Muscle of back (tissue), 11 donors: Measurements from ENCODE around the gene PAM. TPM values are rescaled to one million over a fixed set of nuclear protein-coding genes. Genes with fewer than 3 reads are reported as not detected.
A peak's percentile ranks its signal among the peaks of the same experiment; 100 is the strongest.

ENCODE experiments used
- DNase-seq, 3 donors: peaks; one replicate each; pipeline versions ENCODE4 v3.0.0 to v3.0.0-alpha.2; 2013
- polyA plus RNA-seq, 10 donors: library from polyadenylated mRNA; unstranded; fragments of 120-200 nt; gene quantifications; one replicate each; pipeline ENCODE4 v1.2.1, GENCODE V29; 2013; ENCODE audit not compliant: insufficient read length in 10 of 10

PAM gene
- polyA plus RNA-seq, 10 donors = 110 to 139 (median 120) TPM

DNA sequence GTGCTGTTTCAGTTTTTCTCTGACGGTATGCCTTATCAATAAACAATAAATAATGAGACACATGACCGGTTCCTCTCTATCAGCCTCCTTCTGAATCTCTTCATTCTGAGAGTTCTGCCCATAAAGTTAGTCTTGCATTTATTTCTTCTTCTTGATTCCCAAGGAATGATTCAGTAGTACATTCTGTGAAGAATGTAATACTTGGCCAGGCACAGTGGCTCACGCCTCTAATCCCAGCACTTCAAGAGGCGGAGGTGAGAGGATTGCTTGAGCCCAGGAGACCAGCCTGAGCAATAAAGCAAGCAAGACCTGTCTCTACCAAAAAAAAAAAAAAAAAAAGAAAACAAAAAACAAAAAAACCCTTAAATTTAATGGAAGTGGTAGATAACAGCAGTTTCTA, 53.9 kb downstream of the PAM start:
- no peak for DNase-seq

DNA sequence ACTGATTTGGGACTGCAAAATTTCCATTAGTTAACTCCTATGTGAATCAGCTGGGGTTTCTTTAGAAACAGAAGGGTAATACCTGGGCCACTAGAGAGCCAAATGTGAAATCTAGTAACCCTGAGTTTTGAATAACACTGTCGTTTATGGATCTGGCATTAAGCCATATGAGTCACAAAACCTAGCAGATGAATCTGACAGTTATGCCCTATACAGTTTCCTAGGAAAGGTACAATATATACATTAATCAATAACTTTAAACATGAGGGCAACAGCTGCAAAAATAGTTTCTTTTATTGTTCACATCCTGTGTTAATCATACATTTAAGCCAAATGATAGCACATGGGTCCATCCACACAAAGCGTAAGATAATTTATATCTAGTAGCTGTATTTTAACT, 56.9 kb downstream of the PAM start:
- DNase-seq = peak in 1 of 3 donors; percentile 41

DNA sequence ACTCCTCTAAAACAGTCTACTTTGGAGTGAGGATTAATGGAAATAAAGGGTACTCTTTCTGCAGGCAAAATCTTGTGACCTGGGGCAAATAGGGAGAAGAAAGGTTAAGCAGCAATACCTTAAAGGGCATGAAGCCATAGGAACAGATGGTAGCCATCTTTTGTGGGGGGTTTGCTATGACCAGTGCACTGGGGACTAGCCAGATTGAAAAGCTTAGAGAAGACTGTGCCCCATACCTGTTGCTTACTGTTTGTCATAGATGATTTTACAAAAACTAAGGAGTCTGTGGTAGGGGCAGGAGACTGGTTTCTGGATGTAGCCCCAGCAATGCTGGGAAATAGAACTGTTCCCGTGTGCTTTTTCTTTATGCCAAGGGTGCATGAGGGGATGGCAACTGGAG, 58.6 kb downstream of the PAM start:
- DNase-seq = no peak

DNA sequence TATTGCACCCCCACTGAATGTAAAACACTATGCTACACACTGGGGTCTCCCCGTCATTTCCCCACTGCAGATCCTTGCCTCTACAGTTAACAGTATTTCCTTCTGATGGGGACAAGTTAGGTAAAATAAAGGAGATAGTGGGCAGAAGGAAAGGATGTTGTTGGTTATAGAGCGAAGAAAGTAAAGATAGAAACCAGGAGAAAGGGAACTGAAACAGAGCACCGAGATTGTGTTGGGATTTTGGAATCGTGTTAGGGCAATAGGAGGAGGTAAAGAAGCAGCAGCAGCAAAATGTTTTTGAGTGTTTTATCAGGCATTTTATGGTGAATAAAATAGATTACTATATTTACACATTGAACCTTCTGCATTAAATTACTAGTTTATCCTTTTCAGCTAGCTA, 60.0 kb downstream of the PAM start:
- DNase-seq = no peak

DNA sequence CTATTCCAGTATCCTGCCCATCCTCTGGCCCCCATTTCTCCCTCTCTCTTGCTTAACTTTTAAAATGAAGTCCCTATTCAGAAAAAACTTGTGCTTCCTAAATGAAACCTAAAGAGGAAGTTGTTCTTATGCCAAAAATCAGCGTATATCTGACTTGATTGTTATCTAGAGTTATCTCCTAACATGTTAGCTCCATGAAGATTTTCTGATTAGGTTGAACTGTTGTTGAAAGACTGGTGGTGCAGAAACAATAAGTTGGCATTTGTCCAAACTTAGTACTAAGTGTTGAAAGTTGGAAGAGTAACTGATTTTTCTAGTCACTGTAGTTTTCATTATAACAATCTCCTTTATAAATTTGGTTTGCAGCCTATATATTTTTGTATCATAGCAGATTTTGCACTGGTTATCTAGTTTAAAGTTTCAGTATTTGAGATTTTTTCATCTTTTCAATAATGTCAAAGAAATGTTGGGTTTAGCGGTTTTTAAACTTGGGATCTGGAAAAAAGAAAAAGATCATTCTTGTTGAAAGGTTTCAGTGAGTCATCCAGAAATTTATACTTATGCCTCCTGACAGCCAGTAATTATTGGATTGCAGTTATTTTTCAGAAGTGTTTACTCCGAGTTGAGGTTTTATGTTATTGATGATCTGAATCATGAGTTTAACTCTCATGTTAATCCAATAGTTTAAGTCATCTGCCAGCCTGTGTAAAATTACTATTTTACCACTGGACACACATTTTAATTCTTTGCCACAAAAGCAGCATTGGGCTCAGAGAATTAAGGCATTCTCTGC, 60.6 kb downstream of the PAM start:
- peak; percentile 13 to 45 (median 14) for DNase-seq

DNA sequence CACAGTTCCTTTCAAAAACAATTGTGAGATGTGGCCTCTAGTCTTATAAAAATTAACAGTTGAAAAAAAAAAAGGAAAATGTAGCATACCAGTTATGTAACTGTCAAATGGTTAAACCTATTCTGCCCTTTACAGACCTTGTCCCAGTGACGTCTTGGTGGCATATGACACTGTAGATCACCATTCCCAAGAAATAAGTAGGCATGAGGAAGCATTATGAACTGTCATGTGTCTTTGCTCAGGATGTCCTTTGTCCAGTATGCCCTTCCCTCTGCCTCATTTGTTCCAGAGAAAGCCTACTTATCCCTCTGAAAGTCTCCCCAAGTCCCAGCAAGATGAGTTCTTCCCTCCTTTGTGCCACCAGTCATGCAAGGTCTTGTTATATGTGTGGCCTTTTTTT, 63.2 kb downstream of the PAM start:
- DNase-seq = no peak

DNA sequence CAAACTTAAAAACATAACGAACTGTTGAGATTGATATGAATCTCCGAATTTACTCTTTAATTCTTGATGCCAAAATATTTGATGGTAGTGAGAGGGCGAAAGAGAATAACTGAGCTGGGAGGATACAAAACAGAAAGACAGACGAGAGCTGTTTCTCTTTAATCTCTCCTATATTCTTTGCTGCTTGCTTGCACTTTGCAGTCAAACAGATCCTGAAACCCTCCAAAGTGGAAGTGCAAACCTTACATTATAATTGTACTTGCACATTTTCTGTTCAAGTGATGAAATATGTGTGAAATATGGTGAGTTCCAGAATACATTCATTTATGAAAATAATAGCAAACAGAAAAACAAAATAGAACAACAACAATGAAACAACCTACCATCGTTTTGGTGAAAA, 63.8 kb downstream of the PAM start:
- DNase-seq = no peak

DNA sequence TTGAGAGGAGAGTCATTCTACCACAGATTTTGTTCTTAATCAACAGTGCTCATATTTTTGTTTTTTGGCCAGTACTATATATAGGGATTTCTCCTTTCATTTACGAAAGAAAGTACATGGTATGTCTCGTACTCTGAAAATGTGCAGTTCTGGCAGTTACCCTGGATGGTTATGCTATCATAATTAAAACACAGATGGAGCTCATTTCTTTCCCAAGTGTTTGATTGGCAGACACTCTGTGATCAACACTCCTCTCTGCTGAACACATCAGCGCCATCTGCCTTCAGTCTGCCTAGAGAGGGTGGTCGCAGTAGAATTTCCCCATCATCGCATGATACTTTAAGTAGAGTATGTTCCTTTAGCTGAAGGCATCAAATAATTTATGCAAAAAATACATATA, 64.5 kb downstream of the PAM start:
- no peak for DNase-seq

DNA sequence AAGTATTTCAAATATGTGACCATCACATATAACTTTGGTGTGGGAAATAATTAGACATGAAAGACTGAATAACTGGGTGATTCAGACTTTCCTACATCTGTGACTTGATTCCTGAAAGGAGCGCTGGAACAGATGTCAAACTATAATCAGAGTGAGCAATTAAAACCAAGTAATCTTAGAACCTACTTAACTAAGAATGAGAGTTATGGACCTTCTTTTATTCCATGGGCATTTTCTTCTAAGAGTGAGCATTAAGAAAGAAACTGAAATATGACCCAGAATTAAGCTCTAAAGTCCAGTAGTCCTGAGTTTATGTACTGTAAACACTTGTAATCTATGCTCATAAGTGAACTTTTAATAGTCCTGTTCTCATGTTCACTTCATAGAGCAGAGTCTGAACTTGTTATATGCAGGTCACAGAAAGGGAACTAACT, 68.4 kb downstream of the PAM start:
- DNase-seq = peak in 1 of 3 donors; percentile 43

DNA sequence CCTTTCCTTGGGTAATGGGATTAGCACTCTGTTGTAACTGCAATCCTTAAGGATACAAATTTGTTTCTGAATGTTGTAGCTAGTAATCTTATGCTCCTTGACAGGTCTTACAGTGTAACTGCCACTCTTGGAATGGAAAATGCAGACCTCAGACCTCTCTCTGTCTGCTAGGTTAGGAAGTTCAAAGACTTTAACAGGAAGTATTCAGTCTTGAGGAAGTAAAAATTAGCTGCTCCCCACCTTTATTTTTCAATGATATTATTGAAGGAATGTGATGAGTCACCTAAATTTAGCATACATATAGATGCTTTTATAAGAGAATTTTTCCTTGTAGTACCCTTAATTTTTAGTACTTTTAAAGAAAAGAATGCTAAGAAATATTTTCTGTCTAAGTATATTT, 71.5 kb downstream of the PAM start:
- no peak for DNase-seq

DNA sequence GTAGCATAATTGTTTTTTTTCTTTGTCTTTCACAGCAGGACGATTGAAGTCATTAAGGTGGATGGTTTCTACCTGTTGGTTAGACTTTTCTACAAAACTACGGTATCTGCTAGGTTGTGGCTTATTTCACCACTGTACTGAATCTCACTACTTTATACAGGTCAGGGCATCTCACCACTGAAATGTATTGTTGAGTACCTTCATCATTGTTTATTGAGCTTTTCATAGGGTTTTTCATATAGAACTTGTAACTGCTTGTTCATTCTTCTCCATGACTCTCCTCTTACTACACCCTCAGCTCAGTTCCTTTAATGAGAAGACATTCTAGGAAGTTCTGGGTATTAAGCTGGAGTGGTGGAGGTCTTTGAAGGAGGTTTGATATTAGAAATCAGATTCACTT, 75.1 kb downstream of the PAM start:
- no peak for DNase-seq

DNA sequence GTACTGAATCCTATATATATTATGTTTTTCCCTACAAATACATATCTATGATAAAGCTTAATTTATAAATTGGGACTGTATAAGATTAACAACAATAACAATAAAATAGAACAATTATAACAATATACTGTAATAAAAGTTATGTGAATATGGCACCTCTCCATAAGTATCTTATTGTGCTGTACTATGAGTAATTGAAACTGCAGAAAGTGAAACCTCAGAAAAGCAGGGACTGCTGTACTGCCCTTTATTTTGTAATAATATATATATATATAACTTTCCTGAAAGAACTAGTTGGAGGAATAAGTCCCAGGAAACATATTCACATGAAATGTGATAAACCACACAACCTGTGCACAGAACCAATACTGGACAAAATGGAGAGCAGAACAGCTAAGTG, 77.3 kb downstream of the PAM start:
- no peak for DNase-seq

DNA sequence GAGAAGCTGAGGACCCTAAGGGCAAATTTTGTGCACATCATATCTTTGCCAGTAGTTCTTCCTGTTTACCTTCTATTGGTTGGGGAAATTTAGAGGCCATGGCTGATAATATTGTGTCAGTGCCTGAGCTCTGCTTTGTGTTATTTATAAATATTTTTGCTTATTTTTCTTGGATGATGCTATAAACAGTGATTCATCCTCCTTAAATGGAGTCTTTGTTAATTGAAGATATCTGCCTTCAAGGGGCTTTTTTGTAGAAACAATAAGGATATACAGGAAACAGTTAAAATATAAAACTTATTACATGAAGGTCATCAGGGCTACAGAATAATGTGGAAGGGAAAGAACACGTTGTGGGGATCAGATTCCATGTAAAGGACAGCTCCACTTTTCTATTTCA, 78.0 kb downstream of the PAM start:
- DNase-seq = no peak

DNA sequence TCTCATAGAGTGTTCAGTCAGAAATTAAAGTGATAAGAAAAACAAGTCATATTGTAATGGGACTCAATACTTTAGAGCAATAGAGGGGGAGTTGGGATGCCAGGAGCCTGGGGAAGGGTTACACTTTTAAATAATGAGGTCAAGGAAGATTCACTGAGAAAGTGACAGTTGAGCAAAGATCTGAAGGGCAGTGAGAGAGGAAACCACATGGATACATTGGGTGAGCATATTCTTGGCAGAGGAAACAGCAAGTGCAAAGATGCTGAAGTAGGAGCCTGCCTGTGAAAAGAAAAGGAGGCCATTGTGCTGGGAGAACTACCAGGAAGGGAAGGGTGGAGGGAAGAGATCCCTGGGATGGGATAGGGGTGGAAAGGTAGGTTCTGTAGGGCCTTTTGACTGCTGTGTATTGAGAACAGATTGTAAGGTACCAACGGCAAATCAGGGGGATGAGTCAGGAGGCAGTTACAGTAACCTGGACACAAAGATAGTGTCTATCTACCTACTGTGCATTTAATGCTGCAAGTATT, 79.4 kb downstream of the PAM start:
- DNase-seq = no peak

DNA sequence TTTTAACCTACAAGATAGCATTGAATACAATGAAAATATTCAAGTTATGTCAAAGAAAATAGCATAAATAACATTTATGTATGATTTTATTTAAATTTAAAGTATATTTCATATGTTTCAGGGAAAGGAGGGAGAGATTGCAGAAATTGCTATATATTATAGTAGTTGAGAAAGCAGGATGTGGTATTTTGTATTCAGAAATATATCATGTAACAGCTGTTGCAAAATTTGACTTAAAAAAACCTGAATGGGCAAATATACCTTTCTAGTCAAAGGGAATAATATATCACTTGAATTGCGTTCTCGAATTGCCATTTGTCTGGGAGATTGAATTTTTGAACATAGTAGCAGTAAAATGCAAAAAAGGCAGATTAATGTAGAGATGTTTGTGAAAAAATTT, 80.6 kb downstream of the PAM start:
- no peak for DNase-seq

DNA sequence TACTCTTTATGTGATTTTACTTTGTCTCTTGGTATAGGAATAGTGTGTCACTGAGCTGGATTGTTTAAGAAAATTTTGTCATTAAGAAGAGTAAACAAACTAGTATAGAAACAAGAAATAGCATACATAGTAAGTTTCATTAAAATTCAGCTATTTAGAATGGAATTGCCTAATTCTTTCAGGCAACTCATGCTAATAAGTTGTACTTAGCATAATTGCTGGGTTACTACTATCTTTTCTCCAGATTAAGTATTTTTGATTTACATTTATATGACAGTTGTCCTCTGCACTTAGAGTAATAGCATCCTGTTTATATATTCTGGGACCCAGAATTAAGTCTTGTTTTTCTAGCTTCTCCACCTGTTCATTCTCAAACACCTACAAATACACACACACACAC, 85.9 kb downstream of the PAM start:
- DNase-seq = no peak

DNA sequence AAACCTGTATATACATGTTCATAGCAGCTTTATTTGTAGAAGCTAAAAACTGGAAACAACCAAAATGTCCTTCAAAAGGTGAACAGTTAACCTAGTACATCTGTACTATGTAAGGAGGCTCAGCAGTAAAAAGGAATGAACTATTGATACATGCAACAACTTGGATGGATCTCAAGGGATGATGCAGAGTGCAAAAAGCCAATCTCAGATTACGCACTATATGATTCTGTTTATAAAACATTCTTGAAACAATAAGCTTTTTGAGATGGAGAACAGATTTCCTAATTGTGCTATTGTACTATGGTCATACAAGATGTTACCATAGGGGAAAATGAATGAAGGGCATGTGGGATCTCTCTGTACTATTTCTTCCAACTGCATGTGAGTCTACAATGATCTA, 88.9 kb downstream of the PAM start:
- DNase-seq = no peak

DNA sequence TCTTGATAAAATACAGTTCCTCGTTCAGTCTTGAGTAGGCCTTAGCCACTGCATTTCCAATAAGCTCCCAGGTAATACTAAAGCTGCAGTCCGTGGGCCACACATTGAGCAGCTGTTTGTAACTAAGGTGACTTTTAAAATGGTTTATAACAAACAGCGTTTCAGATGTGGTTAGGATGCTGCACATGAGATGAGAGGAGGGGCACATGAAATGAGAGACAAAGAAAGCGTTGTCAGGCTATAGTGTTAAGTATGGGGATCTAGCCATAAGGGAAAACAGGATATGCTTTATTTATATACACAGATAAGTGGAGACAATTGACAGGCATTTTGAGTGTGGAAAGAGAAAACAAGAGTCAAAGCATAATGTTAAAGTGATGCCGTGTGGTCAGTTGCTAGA, 89.9 kb downstream of the PAM start:
- DNase-seq = no peak

DNA sequence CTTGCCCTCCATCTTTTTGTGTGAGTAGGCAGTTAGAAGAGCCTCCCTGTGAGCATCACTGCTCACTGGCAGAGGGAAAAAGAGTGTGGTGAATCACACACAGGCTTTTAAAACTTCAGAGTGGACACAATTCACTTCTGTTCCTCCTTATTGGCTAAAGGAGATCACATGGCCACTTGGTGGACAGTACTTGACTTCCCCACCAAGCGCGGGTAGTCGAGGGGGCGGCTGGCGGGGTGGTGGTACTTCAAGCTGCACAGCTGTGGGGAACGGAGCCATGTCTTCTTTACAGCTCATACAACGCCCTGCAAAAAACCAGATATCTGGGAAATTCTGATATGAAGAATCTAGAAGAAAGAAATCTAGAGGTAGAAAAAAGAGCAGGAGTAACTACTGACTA, 95.4 kb downstream of the PAM start:
- no peak for DNase-seq

DNA sequence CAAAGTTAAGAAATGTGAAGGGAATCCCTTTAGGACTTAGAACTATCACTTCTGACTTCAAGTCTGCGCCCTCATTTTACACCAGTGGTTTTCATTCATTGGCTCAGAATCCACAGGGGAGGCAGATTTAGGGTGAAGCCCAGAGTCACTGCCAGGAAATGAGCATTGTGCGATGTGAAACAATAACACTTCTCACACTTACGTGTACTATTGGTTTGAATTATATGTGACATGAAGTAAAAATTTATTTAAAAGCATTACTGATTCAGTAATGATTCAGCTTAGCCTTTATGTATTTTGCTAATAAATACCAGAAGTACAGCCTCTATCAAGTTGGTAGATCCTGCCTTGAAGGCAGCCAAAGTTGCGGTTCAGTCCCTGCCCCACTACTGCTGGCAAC, 98.6 kb downstream of the PAM start:
- DNase-seq = peak in 1 of 3 donors; percentile 65

DNA sequence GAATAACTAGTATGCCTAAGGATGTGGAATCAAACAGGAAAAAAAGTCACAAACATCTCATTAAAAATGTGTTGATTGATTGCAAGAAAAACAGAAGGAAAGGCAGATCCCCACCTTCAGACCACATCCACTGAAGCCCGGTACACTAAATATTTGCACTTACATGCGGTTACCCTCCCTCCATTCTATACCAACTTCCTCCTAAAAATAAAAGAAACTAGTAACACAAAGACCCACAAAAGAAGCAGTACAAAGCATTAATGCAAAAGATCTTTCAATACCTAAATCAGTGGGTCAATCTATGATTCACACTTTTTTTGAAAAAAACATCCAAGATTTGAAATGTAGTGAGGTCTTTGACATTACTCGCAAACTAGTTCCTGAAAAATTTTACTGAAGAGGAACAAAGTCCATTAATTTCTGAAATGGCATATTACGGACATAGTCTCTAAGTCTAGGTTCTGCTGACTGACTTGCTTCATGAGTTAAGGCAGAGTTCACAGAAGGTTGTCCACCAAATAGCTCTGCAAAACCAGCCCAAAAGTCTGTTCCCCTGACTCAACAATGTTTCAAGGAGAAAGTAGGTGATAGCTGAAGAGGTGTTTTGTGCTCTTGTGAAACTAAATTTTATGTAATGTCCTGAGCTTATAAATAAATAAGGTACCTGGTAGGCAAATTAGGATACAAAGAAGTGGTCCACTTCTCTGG, 100.7 kb downstream of the PAM start:
- DNase-seq = no peak

DNA sequence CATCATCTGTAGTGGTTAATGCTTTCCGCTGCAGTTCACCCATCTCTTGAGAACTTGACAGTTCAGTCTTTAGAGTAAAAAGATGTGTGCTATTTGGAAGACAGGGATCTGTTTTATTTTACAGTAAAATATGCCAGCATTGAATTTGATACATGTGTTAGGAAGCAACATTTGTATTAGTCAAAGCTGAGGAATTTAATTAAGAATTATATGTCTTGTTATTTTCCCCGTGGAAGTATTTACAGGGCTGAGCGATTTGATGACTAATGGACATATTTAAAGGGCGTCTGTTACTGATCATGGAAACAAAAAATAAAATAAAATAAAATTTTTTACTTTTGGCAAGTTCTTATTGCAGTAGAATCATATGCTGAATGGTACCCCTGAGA, 101.3 kb downstream of the PAM start:
- peak in 1 of 3 donors; percentile 72 for DNase-seq

DNA sequence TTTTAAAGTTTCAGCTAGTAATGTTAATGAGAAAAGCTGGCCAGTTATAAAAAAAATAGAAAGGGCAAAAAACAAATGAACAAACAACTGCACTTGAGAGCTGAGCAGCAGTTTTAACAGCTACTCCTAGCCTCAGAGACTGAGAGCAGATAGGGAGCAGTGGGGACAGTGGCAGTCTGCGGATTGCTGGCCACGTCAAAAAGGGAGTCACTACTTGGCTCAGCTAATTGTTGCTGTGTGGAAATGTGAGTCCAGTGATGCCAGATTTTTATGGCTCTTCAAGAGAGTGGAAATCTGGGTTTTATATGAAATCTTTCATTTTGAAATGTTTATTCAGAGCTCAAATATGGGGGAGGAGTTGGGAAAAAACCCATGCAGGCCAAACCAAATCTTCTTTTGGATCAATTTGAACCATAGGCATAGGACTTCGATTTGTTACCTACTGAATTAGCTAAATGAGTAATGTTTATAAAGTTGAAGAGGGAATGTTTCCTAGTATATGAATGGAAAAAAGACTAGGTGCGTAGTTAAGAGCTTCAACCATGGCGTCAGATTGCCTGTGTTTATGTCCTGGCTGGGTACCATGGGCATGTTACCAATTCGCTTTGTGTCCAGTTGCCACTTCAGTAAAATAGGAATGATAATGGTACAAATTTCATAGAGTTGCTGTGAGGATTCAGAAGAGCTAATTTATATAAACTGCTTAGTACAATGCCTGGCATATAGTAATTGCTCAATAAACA, 102.1 kb downstream of the PAM start:
- peak in 2 of 3 donors; percentile 56 to 80 for DNase-seq
